Osteoblast (primary cell): ENCODE measurements around the gene FHIT. TPM values are rescaled to one million over a fixed set of nuclear protein-coding genes. Genes with fewer than 3 reads are reported as not detected.

Experiments used
- DNase-seq: peaks from one replicate; pipeline ENCODE4 v3.0.0; 2011; ENCODE audit warnings: low spot score, mixed read lengths; ENCODE audit not compliant: insufficient read length; ENCODE audit errors: missing footprints
- H2AFZ ChIP-seq: 2 replicates; pipeline ENCODE4 v1.6.0; 2011; ENCODE audit warnings: mild to moderate bottlenecking, low read length
- H3K27ac ChIP-seq: 2 replicates; pipeline ENCODE4 v1.5.1; 2011; ENCODE audit warnings: mild to moderate bottlenecking, low read depth, low read length, moderate library complexity
- H3K27me3 ChIP-seq: 2 replicates; pipeline ENCODE4 v1.6.0; 2012; ENCODE audit warnings: mild to moderate bottlenecking, control low read depth, inconsistent platforms, low read length, moderate library complexity; ENCODE audit not compliant: insufficient read depth
- H3K36me3 ChIP-seq: 2 replicates; pipeline ENCODE4 v1.5.1; 2011; ENCODE audit warnings: mild to moderate bottlenecking, low read length, control low read depth, moderate library complexity; ENCODE audit not compliant: insufficient read depth
- H3K4me1 ChIP-seq: 2 replicates; pipeline ENCODE4 v1.5.1; 2011; ENCODE audit warnings: mild to moderate bottlenecking, low read length, control low read depth, moderate library complexity; ENCODE audit not compliant: insufficient read depth
- H3K4me2 ChIP-seq: 2 replicates; pipeline ENCODE4 v1.6.0; 2011; ENCODE audit warnings: mild to moderate bottlenecking, low read length; ENCODE audit not compliant: insufficient read depth
- H3K4me3 ChIP-seq: fragments of 200-600 bp; sonication (generic); 3 replicates; pipeline ENCODE4 v1.5.1; 2012; ENCODE audit warnings: mild to moderate bottlenecking, low read length, inconsistent platforms; ENCODE audit not compliant: insufficient read depth
- H3K79me2 ChIP-seq: 2 replicates; pipeline ENCODE4 v1.6.0; 2012; ENCODE audit warnings: mild to moderate bottlenecking, low read length, control low read depth, inconsistent platforms; ENCODE audit not compliant: insufficient read depth
- H3K9me3 ChIP-seq: 2 replicates; pipeline ENCODE4 v1.5.1; 2011; ENCODE audit warnings: low read depth, low read length, control low read depth
- H4K20me1 ChIP-seq: 2 replicates; pipeline ENCODE4 v1.6.0; 2012; ENCODE audit warnings: mild to moderate bottlenecking, low read length, control low read depth; ENCODE audit not compliant: insufficient read depth
- CTCF ChIP-seq: IDR thresholded peaks from 2 replicates; pipeline ENCODE4 v1.5.1; 2011; ENCODE audit warnings: mild to moderate bottlenecking, low read depth, low read length, moderate library complexity; ENCODE audit errors: extremely low read depth
- total RNA-seq: library from RNA; depleted of rRNA; stranded (reverse); fragments of >200 nt; gene quantifications from 2 replicates; pipeline ENCODE4 v1.2.3, GENCODE V29; 2012

Gene FHIT
- total RNA-seq, 1 donor = 3.3 TPM

- no peak for DNase-seq
- no peak for TF ChIP-seq CTCF
- no peaks in the 10 kb centered on the region for H3K27me3 ChIP-seq
- H3K4me3 ChIP-seq = no peak overlapping the region
- no peaks in the 10 kb centered on the region for H4K20me1 ChIP-seq
- H3K4me2 ChIP-seq = no peak overlapping the region
- no peaks in the 10 kb centered on the region for H3K9me3 ChIP-seq
- H3K36me3 ChIP-seq = no peaks in the 10 kb centered on the region
- no peaks in the 10 kb centered on the region for H3K4me1 ChIP-seq
- H2AFZ ChIP-seq = no peak overlapping the region
- no peak overlapping the region for H3K27ac ChIP-seq
- no peaks in the 10 kb centered on the region for H3K79me2 ChIP-seq
Measured at GRCh38 chr3:60322298-60322856, 928.9 kb downstream of the FHIT start.

- H4K20me1 ChIP-seq = no peaks in the 10 kb centered on the region
- H3K27me3 ChIP-seq = no peaks in the 10 kb centered on the region
- no peaks in the 10 kb centered on the region for H3K79me2 ChIP-seq
- H3K4me2 ChIP-seq = no peak overlapping the region
- DNase-seq = no peak
- no peaks in the 10 kb centered on the region for H3K9me3 ChIP-seq
- TF ChIP-seq CTCF = no peak
- H3K27ac ChIP-seq = no peak overlapping the region
- H2AFZ ChIP-seq = no peak overlapping the region
- H3K36me3 ChIP-seq = no peaks in the 10 kb centered on the region
- no peak overlapping the region for H3K4me3 ChIP-seq
- H3K4me1 ChIP-seq = no peaks in the 10 kb centered on the region
Measured at GRCh38 chr3:60319179-60319858, 931.9 kb downstream of the FHIT start.

- Histone ChIP-seq H3K9me3 (no peaks in the 10 kb centered on the region), H3K79me2 (no peaks in the 10 kb centered on the region), H2AFZ (no peak overlapping the region), H3K36me3 (no peaks in the 10 kb centered on the region), H3K27me3 (no peaks in the 10 kb centered on the region), H3K4me2 (no peak overlapping the region), H3K4me1 (no peaks in the 10 kb centered on the region), H3K27ac (no peak overlapping the region), H3K4me3 (no peak overlapping the region), H4K20me1 (no peaks in the 10 kb centered on the region)
- TF ChIP-seq CTCF = no peak
- DNase-seq = no peak
Measured at GRCh38 chr3:60316121-60316797, 935.0 kb downstream of the FHIT start.

GRCh38 chr3:60313951-60314461 lies 937.2 kb downstream of the FHIT start:
- Histone ChIP-seq H3K9me3 (no peaks in the 10 kb centered on the region), H2AFZ (no peak overlapping the region), H3K4me3 (no peak overlapping the region), H3K27ac (no peak overlapping the region), H3K27me3 (no peaks in the 10 kb centered on the region), H3K36me3 (no peaks in the 10 kb centered on the region), H3K4me1 (no peaks in the 10 kb centered on the region), H4K20me1 (no peaks in the 10 kb centered on the region), H3K79me2 (no peaks in the 10 kb centered on the region), H3K4me2 (no peak overlapping the region)
- DNase-seq = no peak
- TF ChIP-seq CTCF = no peak
